WI38 (cell line): ENCODE results near the gene TSSK2.

Experiments
- H3K4me3 ChIP-seq: 2 replicates; pipeline ENCODE4 v1.5.1; 2011; ENCODE audit warnings: low read depth, mild to moderate bottlenecking, control low read depth, low read length
- TF ChIP-seq, protein P1 (sequence below): IDR thresholded peaks from 2 replicates; pipeline ENCODE4 v1.5.1; 2012; ENCODE audit warnings: low read depth, mild to moderate bottlenecking, control low read depth, low read length

TSSK2 gene

DNA sequence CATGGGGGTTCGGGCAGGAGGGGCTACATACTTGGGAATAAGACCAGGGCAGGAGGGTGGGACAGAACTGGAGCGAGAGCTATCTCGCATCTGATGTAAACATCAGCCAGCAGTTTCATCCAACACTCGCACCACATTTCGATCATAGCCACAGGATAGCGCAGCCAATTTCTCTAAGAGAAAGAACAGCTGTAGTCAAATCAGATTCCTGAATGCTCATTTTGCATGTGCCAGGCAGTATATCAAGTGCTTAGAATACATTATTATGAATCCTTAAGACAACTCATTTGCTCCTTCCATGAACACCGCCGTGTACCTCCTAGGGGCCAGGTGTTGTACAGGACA is 23.4 kb upstream of the TSSK2 start:
- H3K4me3 ChIP-seq = no peak overlapping the region
- TF ChIP-seq, protein P1, sequence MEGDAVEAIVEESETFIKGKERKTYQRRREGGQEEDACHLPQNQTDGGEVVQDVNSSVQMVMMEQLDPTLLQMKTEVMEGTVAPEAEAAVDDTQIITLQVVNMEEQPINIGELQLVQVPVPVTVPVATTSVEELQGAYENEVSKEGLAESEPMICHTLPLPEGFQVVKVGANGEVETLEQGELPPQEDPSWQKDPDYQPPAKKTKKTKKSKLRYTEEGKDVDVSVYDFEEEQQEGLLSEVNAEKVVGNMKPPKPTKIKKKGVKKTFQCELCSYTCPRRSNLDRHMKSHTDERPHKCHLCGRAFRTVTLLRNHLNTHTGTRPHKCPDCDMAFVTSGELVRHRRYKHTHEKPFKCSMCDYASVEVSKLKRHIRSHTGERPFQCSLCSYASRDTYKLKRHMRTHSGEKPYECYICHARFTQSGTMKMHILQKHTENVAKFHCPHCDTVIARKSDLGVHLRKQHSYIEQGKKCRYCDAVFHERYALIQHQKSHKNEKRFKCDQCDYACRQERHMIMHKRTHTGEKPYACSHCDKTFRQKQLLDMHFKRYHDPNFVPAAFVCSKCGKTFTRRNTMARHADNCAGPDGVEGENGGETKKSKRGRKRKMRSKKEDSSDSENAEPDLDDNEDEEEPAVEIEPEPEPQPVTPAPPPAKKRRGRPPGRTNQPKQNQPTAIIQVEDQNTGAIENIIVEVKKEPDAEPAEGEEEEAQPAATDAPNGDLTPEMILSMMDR = no peak

GRCh38 chr22:19108807-19109197 is 22.3 kb upstream of the TSSK2 start:
- no peak overlapping the region for H3K4me3 ChIP-seq
- TF ChIP-seq, protein P1 = no peak

GRCh38 chr22:19109198-19110063 is 21.7 kb upstream of the TSSK2 start:
- TF ChIP-seq, protein P1 = no peak
- no peak overlapping the region for H3K4me3 ChIP-seq

DNA sequence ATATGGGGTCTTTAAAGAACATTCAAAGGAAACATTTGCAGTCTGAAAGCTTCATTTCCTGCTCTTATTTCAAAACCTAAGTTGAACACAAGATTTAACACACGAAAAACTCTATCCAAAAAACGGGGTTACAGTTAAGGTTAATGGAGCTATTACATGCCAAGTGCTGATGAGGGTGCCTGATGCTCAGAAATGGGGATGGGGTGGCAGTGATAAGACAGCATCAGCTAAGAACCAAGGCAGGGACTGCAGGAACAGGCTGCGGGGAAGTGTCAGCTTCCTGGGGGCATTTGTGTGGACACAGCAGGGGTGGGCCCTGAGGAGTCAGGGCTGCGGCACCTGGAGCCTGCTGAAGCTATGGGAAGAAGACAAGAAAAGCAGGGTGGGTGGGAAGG is 21.0 kb upstream of the TSSK2 start:
- H3K4me3 ChIP-seq = no peak overlapping the region

GRCh38 chr22:19110646-19111045 is 20.5 kb upstream of the TSSK2 start:
- no peak overlapping the region for H3K4me3 ChIP-seq
- TF ChIP-seq, protein P1 = no peak

More for the DNA sequence above, 21.0 kb upstream of the TSSK2 start:
- TF ChIP-seq, protein P1 = no peak

DNA sequence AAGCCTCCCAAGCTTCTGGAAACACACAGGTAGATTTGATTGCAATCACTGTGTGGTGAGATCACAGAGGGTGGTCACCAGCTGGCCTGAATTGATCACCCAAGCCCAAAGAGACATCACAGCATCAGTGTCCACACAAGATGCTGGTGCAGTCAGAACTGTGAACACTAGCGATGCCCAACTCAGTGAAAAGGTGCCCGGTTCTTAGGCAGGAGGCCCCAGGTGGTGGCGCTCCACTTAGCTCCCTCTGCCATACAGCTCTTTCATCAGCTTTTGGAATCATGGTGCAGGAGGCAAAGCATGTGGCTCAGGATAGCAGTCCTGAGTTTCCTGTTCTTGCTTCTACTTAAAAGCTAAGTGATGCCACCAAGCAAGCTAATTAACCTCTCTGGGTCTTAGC is 20.0 kb upstream of the TSSK2 start:
- no peak overlapping the region for H3K4me3 ChIP-seq
- TF ChIP-seq, protein P1 = no peak

DNA sequence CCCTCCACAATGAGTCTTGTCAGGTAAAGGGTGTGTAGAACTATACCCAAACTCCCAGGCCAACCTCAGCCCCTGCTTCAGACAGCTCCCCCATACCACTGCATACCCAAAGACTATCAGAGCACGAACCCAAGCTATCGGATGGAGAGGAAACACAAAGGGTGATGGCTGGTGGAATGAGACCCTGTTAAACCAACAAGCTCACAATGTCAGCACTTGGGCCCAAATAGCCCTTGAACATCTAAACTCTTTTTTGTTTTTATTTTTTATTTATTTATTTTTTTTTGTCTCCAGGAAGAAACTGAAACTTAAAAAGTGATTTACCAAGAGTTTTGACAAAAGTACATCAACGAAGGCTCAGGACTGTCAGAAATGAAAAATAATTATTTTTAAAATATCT is 19.5 kb upstream of the TSSK2 start:
- TF ChIP-seq, protein P1 = no peak
- no peak overlapping the region for H3K4me3 ChIP-seq
